Astrocyte of the hippocampus (primary cell): Measurements from ENCODE around the gene CLCA1.

ENCODE experiments used
- DNase-seq: peaks from one replicate; pipeline ENCODE4 v3.0.0; 2011; ENCODE audit warnings: low read depth, low spot score

The CLCA1 gene

GRCh38 chr1:86502721-86503405, 34.1 kb downstream of the CLCA1 start:
- DNase-seq = peak; percentile 9

GRCh38 chr1:86503406-86504136, 34.8 kb downstream of the CLCA1 start:
- peak; percentile 2 for DNase-seq

GRCh38 chr1:86504137-86504479, 35.4 kb downstream of the CLCA1 start:
- no peak for DNase-seq

GRCh38 chr1:86504895-86505563, 36.3 kb downstream of the CLCA1 start:
- no peak for DNase-seq

- no peak for DNase-seq
Observed at GRCh38 chr1:86505564-86505902, 36.8 kb downstream of the CLCA1 start.

- DNase-seq = peak; percentile 11
Observed at GRCh38 chr1:86507935-86508582, 39.3 kb downstream of the CLCA1 start.

GRCh38 chr1:86508583-86508969, 39.8 kb downstream of the CLCA1 start:
- no peak for DNase-seq

- DNase-seq = no peak
Observed at GRCh38 chr1:86515597-86515996, 46.9 kb downstream of the CLCA1 start.

- DNase-seq = no peak
Observed at GRCh38 chr1:86516335-86516734, 47.6 kb downstream of the CLCA1 start.

GRCh38 chr1:86517336-86517735, 48.6 kb downstream of the CLCA1 start:
- DNase-seq = no peak

- no peak for DNase-seq
Observed at GRCh38 chr1:86520789-86521521, 52.2 kb downstream of the CLCA1 start.

GRCh38 chr1:86521522-86521891, 52.8 kb downstream of the CLCA1 start:
- no peak for DNase-seq

- no peak for DNase-seq
Observed at GRCh38 chr1:86522240-86522639, 53.5 kb downstream of the CLCA1 start.

GRCh38 chr1:86523670-86524354, 55.1 kb downstream of the CLCA1 start:
- DNase-seq = no peak

GRCh38 chr1:86527306-86527705, 58.6 kb downstream of the CLCA1 start:
- DNase-seq = no peak

GRCh38 chr1:86530211-86530845, 61.6 kb downstream of the CLCA1 start:
- DNase-seq = no peak

- DNase-seq = no peak
Observed at GRCh38 chr1:86537928-86538695, 69.4 kb downstream of the CLCA1 start.

- DNase-seq = no peak
Observed at GRCh38 chr1:86538775-86539174, 70.0 kb downstream of the CLCA1 start.

- no peak for DNase-seq
Observed at GRCh38 chr1:86541859-86542258, 73.1 kb downstream of the CLCA1 start.

- DNase-seq = peak; percentile 27
Observed at GRCh38 chr1:86542631-86543030, 73.9 kb downstream of the CLCA1 start.
